ENCODE measurements around the gene SLC16A7.

DNA sequence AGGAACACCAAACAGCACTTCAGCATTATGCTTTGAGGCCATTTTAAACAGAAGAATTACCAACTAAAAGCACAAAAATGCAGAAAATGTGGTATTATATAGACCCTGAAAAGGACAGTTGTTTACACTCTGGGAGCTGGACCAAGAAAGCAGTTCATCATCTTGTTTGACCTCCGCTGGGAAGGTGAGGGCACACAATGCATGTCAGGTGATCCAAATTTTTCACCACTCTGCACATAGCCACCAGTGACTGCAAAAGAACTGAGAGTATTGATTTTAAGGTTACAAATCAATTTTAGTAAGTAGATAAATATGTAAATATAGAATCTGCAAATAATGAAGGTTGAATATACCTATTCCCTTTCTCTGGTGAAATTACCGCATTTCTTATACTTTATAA is 119.6 kb downstream of the SLC16A7 start:
- no peak for TF ChIP-seq POLR2A (IDR thresholded peaks at IDR 0.05)
- TF ChIP-seq, protein P1, sequence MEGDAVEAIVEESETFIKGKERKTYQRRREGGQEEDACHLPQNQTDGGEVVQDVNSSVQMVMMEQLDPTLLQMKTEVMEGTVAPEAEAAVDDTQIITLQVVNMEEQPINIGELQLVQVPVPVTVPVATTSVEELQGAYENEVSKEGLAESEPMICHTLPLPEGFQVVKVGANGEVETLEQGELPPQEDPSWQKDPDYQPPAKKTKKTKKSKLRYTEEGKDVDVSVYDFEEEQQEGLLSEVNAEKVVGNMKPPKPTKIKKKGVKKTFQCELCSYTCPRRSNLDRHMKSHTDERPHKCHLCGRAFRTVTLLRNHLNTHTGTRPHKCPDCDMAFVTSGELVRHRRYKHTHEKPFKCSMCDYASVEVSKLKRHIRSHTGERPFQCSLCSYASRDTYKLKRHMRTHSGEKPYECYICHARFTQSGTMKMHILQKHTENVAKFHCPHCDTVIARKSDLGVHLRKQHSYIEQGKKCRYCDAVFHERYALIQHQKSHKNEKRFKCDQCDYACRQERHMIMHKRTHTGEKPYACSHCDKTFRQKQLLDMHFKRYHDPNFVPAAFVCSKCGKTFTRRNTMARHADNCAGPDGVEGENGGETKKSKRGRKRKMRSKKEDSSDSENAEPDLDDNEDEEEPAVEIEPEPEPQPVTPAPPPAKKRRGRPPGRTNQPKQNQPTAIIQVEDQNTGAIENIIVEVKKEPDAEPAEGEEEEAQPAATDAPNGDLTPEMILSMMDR (IDR thresholded peaks at IDR 0.05): no peak
- no peak for TF ChIP-seq EP300 (IDR thresholded peaks at IDR 0.05; ENCODE audit: low read depth)
